Activated gamma-delta T cell (primary cell): ENCODE results near the gene GEMIN5.

Experiments
- DNase-seq: peaks from one replicate; lab custom pipeline; 2025; lab: John Stamatoyannopoulos, UW

The GEMIN5 gene

GRCh38 chr5:154884424-154884823 is 53.6 kb downstream of the GEMIN5 start:
- DNase-seq = no peak

GRCh38 chr5:154881986-154882385 is 56.0 kb downstream of the GEMIN5 start:
- no peak for DNase-seq

- DNase-seq = no peak
Measured at GRCh38 chr5:154878642-154879335, 59.2 kb downstream of the GEMIN5 start.

- no peak for DNase-seq
Measured at GRCh38 chr5:154873791-154874331, 64.2 kb downstream of the GEMIN5 start.

- DNase-seq = no peak
Measured at GRCh38 chr5:154871734-154872133, 66.3 kb downstream of the GEMIN5 start.

- no peak for DNase-seq
Measured at GRCh38 chr5:154868702-154869101, 69.3 kb downstream of the GEMIN5 start.

- DNase-seq = no peak
Measured at GRCh38 chr5:154866841-154867240, 71.2 kb downstream of the GEMIN5 start.

GRCh38 chr5:154865466-154866184 is 72.4 kb downstream of the GEMIN5 start:
- no peak for DNase-seq

- no peak for DNase-seq
Measured at GRCh38 chr5:154863291-154864080, 74.5 kb downstream of the GEMIN5 start.

- no peak for DNase-seq
Measured at GRCh38 chr5:154862766-154863165, 75.2 kb downstream of the GEMIN5 start.

- no peak for DNase-seq
Measured at GRCh38 chr5:154861946-154862345, 76.1 kb downstream of the GEMIN5 start.

- DNase-seq = no peak
Measured at GRCh38 chr5:154860765-154861164, 77.2 kb downstream of the GEMIN5 start.

GRCh38 chr5:154860123-154860522 is 77.9 kb downstream of the GEMIN5 start:
- DNase-seq = no peak

GRCh38 chr5:154858972-154859871 is 78.8 kb downstream of the GEMIN5 start:
- no peak for DNase-seq

GRCh38 chr5:154858297-154858971 is 79.6 kb downstream of the GEMIN5 start, which contains the start of gene CNOT8:
CNOT8 (plus strand) TSS chr5:154858627; CDS start chr5:154863279, 4,652 bp downstream.
- peak; percentile 95 for DNase-seq

- DNase-seq = peak; percentile 64
Measured at GRCh38 chr5:154857530-154858296, 80.3 kb downstream of the GEMIN5 start.

- DNase-seq = no peak
Measured at GRCh38 chr5:154851351-154851750, 86.7 kb downstream of the GEMIN5 start.

- no peak for DNase-seq
Measured at GRCh38 chr5:154850255-154851062, 87.6 kb downstream of the GEMIN5 start, which contains the start of gene FAXDC2. FAXDC2 (minus strand) TSS chr5:154850603; CDS start chr5:154838178, 12,425 bp downstream.

GRCh38 chr5:154849791-154850201 is 88.2 kb downstream of the GEMIN5 start:
- no peak for DNase-seq
